Mesothelial cell of epicardium (in vitro differentiated cells): ENCODE data around the gene SYCP2. TPM values are rescaled to one million over a fixed set of nuclear protein-coding genes. Genes with fewer than 3 reads are reported as not detected.

ENCODE experiments used
- DNase-seq, 2 experiments: peaks; one replicate each; pipeline ENCODE4 v3.0.0; 2021; ENCODE audit warnings: low spot score in 2 of 2; ENCODE audit not compliant: unreplicated experiment in 2 of 2
- H3K27ac Mint-ChIP-seq: 2 replicates; pipeline ENCODE4 v1.8.0; 2021; ENCODE audit warnings: mixed read lengths
- H3K27me3 Mint-ChIP-seq: 2 replicates; pipeline ENCODE4 v1.8.0; 2021; ENCODE audit warnings: low read depth, mixed read lengths
- H3K36me3 Mint-ChIP-seq: 2 replicates; pipeline ENCODE4 v1.8.0; 2021; ENCODE audit warnings: mixed read lengths
- H3K4me1 Mint-ChIP-seq: 2 replicates; pipeline ENCODE4 v1.8.0; 2021; ENCODE audit warnings: mixed read lengths
- H3K4me3 Mint-ChIP-seq: 2 replicates; pipeline ENCODE4 v1.8.0; 2021; ENCODE audit warnings: mild to moderate bottlenecking, moderate library complexity, mixed read lengths
- H3K9me3 Mint-ChIP-seq: 2 replicates; pipeline ENCODE4 v1.8.0; 2021; ENCODE audit warnings: mixed read lengths
- CTCF ChIP-seq: fragments of 200-600 bp; sonication (generic); IDR thresholded peaks from one replicate; pipeline ENCODE4 v1.5.0; 2021; ENCODE audit warnings: antibody characterized with exemption; ENCODE audit not compliant: unreplicated experiment
- total RNA-seq: library from RNA; stranded (reverse); gene quantifications from 3 replicates; pipeline ENCODE4 v1.2.1, GENCODE V29; 2021

The SYCP2 gene
- total RNA-seq, 1 donor from 2014 or later = 2.3 TPM

- peaks cover under 1% of the 10 kb centered on the region for H3K27me3 Mint-ChIP-seq
- DNase-seq = no peak
- H3K36me3 Mint-ChIP-seq = no peaks in the 10 kb centered on the region
- H3K9me3 Mint-ChIP-seq = no peaks in the 10 kb centered on the region
- no peak for TF ChIP-seq CTCF
- peaks cover 2% of the 10 kb centered on the region for H3K4me1 Mint-ChIP-seq
- H3K27ac Mint-ChIP-seq = no peak overlapping the region
- no peak overlapping the region for H3K4me3 Mint-ChIP-seq
Measured at GRCh38 chr20:59912609-59913008, 20.8 kb downstream of the SYCP2 start.

- no peak for TF ChIP-seq CTCF
- Mint-ChIP-seq H3K27ac (no peak overlapping the region), H3K27me3 (peaks cover 6% of the 10 kb centered on the region), H3K36me3 (no peaks in the 10 kb centered on the region), H3K4me1 (peaks cover 2% of the 10 kb centered on the region), H3K4me3 (no peak overlapping the region), H3K9me3 (no peaks in the 10 kb centered on the region)
- no peak for DNase-seq
Measured at GRCh38 chr20:59911041-59911440, 22.4 kb downstream of the SYCP2 start.

- no peaks in the 10 kb centered on the region for H3K9me3 Mint-ChIP-seq
- peaks cover 2% of the 10 kb centered on the region for H3K4me1 Mint-ChIP-seq
- H3K4me3 Mint-ChIP-seq = no peak overlapping the region
- H3K27me3 Mint-ChIP-seq = peaks cover 14% of the 10 kb centered on the region
- no peak for TF ChIP-seq CTCF
- no peak for DNase-seq
- H3K36me3 Mint-ChIP-seq = no peaks in the 10 kb centered on the region
- no peak overlapping the region for H3K27ac Mint-ChIP-seq
Measured at GRCh38 chr20:59908855-59909254, 24.6 kb downstream of the SYCP2 start.

GRCh38 chr20:59903621-59904020, 29.8 kb downstream of the SYCP2 start:
- H3K27me3 Mint-ChIP-seq = peaks cover 19% of the 10 kb centered on the region
- H3K27ac Mint-ChIP-seq = no peak overlapping the region
- DNase-seq = no peak
- no peaks in the 10 kb centered on the region for H3K9me3 Mint-ChIP-seq
- no peak overlapping the region for H3K4me3 Mint-ChIP-seq
- no peaks in the 10 kb centered on the region for H3K4me1 Mint-ChIP-seq
- no peaks in the 10 kb centered on the region for H3K36me3 Mint-ChIP-seq
- no peak for TF ChIP-seq CTCF

- TF ChIP-seq CTCF = no peak
- H3K27me3 Mint-ChIP-seq = peaks cover 19% of the 10 kb centered on the region
- H3K36me3 Mint-ChIP-seq = no peaks in the 10 kb centered on the region
- DNase-seq = no peak
- no peaks in the 10 kb centered on the region for H3K4me1 Mint-ChIP-seq
- no peaks in the 10 kb centered on the region for H3K9me3 Mint-ChIP-seq
- no peak overlapping the region for H3K4me3 Mint-ChIP-seq
- no peak overlapping the region for H3K27ac Mint-ChIP-seq
Measured at GRCh38 chr20:59902470-59902869, 31.0 kb downstream of the SYCP2 start.

DNA sequence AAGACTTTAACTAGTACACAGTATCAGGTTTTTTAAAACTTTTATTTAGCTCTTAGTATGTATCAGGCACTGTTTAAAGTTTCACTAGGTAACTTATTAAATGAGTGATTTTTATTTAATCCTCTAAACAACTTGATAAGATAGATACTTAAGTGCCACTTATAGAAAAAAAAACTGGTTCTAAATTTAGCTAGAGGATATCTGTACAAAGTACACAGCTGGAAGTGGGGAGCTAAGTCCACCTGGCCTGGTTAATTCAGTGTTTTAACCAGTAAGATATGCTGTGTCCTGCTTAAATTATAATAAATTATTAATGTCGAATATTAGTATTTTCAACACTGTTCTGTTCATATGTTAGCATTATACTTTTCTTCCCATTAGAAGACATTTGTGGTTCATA, 37.5 kb downstream of the SYCP2 start:
- no peaks in the 10 kb centered on the region for H3K36me3 Mint-ChIP-seq
- no peaks in the 10 kb centered on the region for H3K9me3 Mint-ChIP-seq
- peaks cover 27% of the 10 kb centered on the region for H3K27me3 Mint-ChIP-seq
- H3K4me3 Mint-ChIP-seq = no peak overlapping the region
- DNase-seq = no peak
- H3K4me1 Mint-ChIP-seq = no peaks in the 10 kb centered on the region
- no peak overlapping the region for H3K27ac Mint-ChIP-seq
- no peak for TF ChIP-seq CTCF
